Measurements from ENCODE around the gene KRT5. TPM values are rescaled to one million over a fixed set of nuclear protein-coding genes. Genes with fewer than 3 reads are reported as not detected.

Gene KRT5
- total RNA-seq, 4 donors from 2014 or later = not detected

DNA sequence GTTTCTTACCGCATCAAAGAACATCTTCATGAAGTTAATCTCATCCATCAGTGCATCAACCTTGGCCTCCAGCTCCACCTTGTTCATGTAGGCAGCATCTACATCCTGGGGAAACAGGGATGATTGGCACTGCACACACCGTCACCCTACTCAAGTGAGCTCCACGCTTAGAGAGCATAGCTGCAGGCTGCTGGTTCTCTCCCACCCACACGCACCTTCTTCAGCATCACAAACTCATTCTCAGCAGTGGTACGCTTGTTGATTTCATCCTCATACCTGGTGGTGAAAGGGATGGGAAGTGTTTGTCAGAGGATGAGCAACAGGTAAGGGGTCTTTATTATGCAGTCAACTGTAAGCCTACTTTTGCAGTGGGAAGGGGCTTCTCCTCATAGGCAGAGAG, 2.3 kb downstream of the KRT5 start:
- Histone ChIP-seq H3K27ac (no peak overlapping the region), H3K9me3 (no peaks in the 10 kb centered on the region), H3K27me3 (peaks cover 0 to 5% (median 0%) of the 10 kb centered on the region in 3 donors), H3K4me1 (no peaks in the 10 kb centered on the region), H3K4me3 (no peak overlapping the region), H3K36me3 (no peaks in the 10 kb centered on the region)
- DNase-seq (no peak), ATAC-seq (no peak)
- intact Hi-C loops (cut with DNase I; ENCODE audit: low total_unique reads) = no loop called here
- in situ Hi-C loops (cut with MboI; ENCODE audit: low sequenced_read_pairs in 4 of 4) = no loop called here
- TF ChIP-seq POLR2A (IDR thresholded peaks at IDR 0.05) = no peak
- TF ChIP-seq, protein P1, sequence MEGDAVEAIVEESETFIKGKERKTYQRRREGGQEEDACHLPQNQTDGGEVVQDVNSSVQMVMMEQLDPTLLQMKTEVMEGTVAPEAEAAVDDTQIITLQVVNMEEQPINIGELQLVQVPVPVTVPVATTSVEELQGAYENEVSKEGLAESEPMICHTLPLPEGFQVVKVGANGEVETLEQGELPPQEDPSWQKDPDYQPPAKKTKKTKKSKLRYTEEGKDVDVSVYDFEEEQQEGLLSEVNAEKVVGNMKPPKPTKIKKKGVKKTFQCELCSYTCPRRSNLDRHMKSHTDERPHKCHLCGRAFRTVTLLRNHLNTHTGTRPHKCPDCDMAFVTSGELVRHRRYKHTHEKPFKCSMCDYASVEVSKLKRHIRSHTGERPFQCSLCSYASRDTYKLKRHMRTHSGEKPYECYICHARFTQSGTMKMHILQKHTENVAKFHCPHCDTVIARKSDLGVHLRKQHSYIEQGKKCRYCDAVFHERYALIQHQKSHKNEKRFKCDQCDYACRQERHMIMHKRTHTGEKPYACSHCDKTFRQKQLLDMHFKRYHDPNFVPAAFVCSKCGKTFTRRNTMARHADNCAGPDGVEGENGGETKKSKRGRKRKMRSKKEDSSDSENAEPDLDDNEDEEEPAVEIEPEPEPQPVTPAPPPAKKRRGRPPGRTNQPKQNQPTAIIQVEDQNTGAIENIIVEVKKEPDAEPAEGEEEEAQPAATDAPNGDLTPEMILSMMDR (IDR thresholded peaks at IDR 0.05 in 4 of 5, conservative IDR thresholded peaks at IDR 0.05 in 1 of 5) = no peak

DNA sequence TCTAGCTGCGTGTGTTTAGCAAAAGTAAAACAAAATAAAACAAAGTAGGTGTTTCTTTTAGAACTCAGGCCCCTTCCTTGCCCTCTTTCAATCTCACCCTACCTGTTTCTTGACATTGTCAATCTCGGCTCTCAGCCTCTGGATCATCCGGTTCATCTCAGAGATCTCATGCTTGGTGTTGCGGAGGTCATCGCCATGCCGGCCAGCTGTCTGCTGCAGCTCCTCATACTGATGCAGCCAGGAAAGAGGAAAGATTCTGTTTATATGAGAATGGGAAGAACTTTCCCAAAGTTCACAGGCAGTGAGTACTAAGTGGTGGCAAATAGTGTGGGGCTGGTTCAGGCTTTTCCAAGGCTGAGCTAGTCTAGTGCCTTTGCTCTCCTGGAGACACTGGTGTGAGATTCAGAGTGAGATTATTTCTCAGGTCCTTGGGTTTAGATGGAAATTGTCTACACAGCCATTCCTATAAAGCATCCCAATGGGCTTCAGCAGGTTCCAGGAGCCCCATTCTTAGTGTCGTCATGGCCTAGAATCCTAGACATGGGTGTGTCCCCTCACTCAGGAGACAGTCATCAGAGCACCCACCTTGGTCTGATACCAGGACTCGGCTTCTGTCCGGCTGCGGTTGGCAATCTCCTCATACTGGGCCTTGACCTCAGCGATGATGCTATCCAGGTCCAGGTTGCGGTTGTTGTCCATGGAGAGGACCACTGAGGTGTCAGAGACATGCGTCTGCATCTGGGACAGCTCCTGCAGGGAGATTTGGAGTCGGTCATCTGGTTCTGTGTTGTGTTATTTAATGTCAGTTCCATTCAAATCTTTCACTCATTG, 3.0 kb downstream of the KRT5 start:
- H3K4me3 ChIP-seq = no peak overlapping the region
- in situ Hi-C loops (cut with MboI; ENCODE audit: low sequenced_read_pairs in 4 of 4) = no loop called here
- DNase-seq (no peak), ATAC-seq (no peak)
- TF ChIP-seq, protein P1 (IDR thresholded peaks at IDR 0.05 in 4 of 5, conservative IDR thresholded peaks at IDR 0.05 in 1 of 5) = no peak
- no peak for TF ChIP-seq POLR2A (IDR thresholded peaks at IDR 0.05)
- H3K4me1 ChIP-seq = no peaks in the 10 kb centered on the region
- peaks cover 0 to 5% (median 0%) of the 10 kb centered on the region in 3 donors for H3K27me3 ChIP-seq
- intact Hi-C loops (cut with DNase I; ENCODE audit: low total_unique reads) = no loop called here
- H3K9me3 ChIP-seq = no peaks in the 10 kb centered on the region
- no peaks in the 10 kb centered on the region for H3K36me3 ChIP-seq
- no peak overlapping the region for H3K27ac ChIP-seq

DNA sequence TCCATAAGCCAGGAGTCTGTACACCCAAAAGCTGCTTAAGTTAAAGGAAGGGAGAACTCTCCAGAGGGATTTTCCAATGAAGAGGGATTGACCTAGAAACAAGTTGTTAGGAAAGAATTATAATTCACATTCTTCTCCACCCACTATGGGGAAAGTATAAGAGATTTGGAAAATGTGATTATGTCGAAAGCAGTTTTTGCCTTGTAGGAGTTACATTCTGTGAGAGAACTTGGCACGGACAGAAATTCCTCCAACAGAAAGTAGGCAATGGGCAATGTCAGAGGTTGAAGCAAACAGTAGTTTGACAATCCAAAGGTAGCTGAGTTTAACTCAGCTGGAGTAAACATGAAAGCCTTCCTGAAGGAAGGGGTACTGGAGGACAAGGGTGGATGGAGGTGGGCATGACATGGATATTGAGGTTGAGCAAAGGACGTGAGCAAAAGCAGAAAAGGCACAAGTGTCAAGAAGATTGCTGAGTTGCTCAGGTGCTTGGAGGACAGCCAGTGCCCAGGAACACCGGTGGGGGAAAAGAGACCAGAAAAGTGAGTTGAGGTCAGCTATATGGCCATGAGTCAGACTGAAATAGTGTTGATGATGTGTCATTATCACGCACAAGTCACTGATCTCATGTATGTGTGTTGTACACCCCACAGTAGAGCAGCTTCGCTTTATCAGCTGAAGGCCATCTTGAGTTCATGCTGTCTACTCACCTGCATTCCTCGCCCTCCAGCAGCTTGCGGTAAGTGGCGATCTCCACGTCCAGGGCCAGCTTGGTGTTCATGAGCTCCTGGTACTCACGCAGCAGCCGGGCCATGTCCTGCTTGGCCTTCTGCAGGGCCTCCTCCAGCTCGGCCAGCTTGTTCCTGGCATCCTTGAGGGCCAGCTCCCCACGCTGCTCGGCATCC, 4.0 kb downstream of the KRT5 start:
- in situ Hi-C loops (cut with MboI; ENCODE audit: low sequenced_read_pairs in 4 of 4) (no loop called here), intact Hi-C loops (cut with DNase I; ENCODE audit: low total_unique reads) (no loop called here)
- TF ChIP-seq, protein P1 (IDR thresholded peaks at IDR 0.05 in 4 of 5, conservative IDR thresholded peaks at IDR 0.05 in 1 of 5) = no peak
- no peak for TF ChIP-seq POLR2A (IDR thresholded peaks at IDR 0.05)
- Histone ChIP-seq H3K4me3 (no peak overlapping the region), H3K36me3 (no peaks in the 10 kb centered on the region), H3K9me3 (no peaks in the 10 kb centered on the region), H3K27me3 (peaks cover 0 to 4% (median 0%) of the 10 kb centered on the region in 3 donors), H3K4me1 (no peaks in the 10 kb centered on the region), H3K27ac (no peak overlapping the region)
- DNase-seq (no peak), ATAC-seq (no peak)

GRCh38 chr12:52515319-52515646, 4.9 kb downstream of the KRT5 start:
- intact Hi-C loops (cut with DNase I; ENCODE audit: low total_unique reads) = no loop called here
- Histone ChIP-seq H3K4me3 (no peak overlapping the region), H3K27ac (no peak overlapping the region), H3K36me3 (no peaks in the 10 kb centered on the region), H3K9me3 (no peaks in the 10 kb centered on the region), H3K4me1 (no peaks in the 10 kb centered on the region), H3K27me3 (no peaks in the 10 kb centered on the region)
- in situ Hi-C loops (cut with MboI; ENCODE audit: low sequenced_read_pairs in 4 of 4) = no loop called here
- ATAC-seq = no peak
- TF ChIP-seq, protein P1 (IDR thresholded peaks at IDR 0.05 in 4 of 5, conservative IDR thresholded peaks at IDR 0.05 in 1 of 5) = no peak
- TF ChIP-seq POLR2A (IDR thresholded peaks at IDR 0.05) = no peak
- DNase-seq = no peak
